BE2C (cell line): Measurements from ENCODE around the gene CERK.

ENCODE experiments used
- DNase-seq: peaks from one replicate; pipeline ENCODE4 v3.0.0-alpha.2; 2020
- H3K27me3 ChIP-seq: fragments of 250-450 bp; sonication (Bioruptor Pico); 2 replicates; pipeline ENCODE4 v1.5.1; 2020; ENCODE audit warnings: mild to moderate bottlenecking
- H3K36me3 ChIP-seq: fragments of 250-450 bp; sonication (Bioruptor Pico); 2 replicates; pipeline ENCODE4 v1.5.1; 2020; ENCODE audit warnings: mild to moderate bottlenecking
- H3K4me1 ChIP-seq: fragments of 250-450 bp; sonication (Bioruptor Pico); 2 replicates; pipeline ENCODE4 v1.5.1; 2020
- H3K4me3 ChIP-seq: 2 replicates; pipeline ENCODE4 v1.5.1; 2011; ENCODE audit warnings: low read depth, low read length
- H3K9me3 ChIP-seq: fragments of 250-450 bp; sonication (Bioruptor Pico); 2 replicates; pipeline ENCODE4 v1.5.1; 2020
- TF ChIP-seq, protein P1 (sequence below): IDR thresholded peaks from 2 replicates; pipeline ENCODE4 v1.5.1; 2012; ENCODE audit warnings: mild to moderate bottlenecking, low read depth, low read length

CERK gene

GRCh38 chr22:46762238-46763050, 24.4 kb upstream of the CERK start, which contains the start of gene TBC1D22A:
Gene TBC1D22A (plus strand): TSS chr22:46762650. CDS start chr22:46762787, 137 bp downstream.
- Histone ChIP-seq H3K27me3 (no peaks in the 10 kb centered on the region), H3K9me3 (no peaks in the 10 kb centered on the region), H3K4me3 (peak within 1 kb of the TSS; percentile 92), H3K4me1 (no peaks in the 10 kb centered on the region), H3K36me3 (no peaks in the 10 kb centered on the region)
- TF ChIP-seq, protein P1, sequence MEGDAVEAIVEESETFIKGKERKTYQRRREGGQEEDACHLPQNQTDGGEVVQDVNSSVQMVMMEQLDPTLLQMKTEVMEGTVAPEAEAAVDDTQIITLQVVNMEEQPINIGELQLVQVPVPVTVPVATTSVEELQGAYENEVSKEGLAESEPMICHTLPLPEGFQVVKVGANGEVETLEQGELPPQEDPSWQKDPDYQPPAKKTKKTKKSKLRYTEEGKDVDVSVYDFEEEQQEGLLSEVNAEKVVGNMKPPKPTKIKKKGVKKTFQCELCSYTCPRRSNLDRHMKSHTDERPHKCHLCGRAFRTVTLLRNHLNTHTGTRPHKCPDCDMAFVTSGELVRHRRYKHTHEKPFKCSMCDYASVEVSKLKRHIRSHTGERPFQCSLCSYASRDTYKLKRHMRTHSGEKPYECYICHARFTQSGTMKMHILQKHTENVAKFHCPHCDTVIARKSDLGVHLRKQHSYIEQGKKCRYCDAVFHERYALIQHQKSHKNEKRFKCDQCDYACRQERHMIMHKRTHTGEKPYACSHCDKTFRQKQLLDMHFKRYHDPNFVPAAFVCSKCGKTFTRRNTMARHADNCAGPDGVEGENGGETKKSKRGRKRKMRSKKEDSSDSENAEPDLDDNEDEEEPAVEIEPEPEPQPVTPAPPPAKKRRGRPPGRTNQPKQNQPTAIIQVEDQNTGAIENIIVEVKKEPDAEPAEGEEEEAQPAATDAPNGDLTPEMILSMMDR = 0 out of 2 replicates have a peak, but pooled peaks have one; percentile 1
- peak; percentile 96 for DNase-seq

DNA sequence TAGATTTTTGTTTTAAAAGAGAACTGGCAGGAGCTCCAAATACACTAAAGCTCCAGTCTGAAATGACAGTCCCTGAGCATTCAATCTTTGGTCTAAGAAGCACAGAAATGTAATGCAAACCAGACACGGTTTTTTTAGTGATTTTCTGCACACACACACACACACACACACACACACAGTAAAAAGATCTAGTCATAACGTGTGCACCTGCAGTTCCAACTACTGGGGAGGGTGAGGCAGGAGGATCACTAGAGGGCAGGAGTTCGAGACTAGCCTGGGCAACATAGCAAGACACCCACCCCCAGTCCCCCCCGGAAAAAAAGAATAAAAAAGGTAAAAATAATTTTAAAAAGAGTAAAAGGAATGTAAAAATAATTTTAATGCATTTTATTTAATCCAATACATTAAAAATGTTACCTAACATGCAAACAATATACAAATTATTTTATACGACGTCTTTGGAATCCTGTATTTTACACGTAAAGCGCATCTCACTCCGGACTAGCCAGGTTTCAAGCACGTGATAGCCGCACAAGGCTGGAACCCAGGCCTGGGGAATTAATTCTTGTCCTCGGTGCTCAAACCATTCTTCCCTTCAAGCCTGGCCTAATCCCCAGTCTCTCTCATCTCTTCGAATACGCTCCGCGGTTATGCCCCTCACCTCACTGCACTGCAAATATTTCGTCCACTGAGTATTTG, 23.6 kb upstream of the CERK start:
- H3K36me3 ChIP-seq = no peaks in the 10 kb centered on the region
- no peaks in the 10 kb centered on the region for H3K9me3 ChIP-seq
- no peaks in the 10 kb centered on the region for H3K4me1 ChIP-seq
- peak overlapping the region; percentile 92 for H3K4me3 ChIP-seq
- no peaks in the 10 kb centered on the region for H3K27me3 ChIP-seq
- TF ChIP-seq, protein P1 = no peak
- no peak for DNase-seq

- no peak for DNase-seq
- H3K36me3 ChIP-seq = no peaks in the 10 kb centered on the region
- TF ChIP-seq, protein P1 = no peak
- H3K4me3 ChIP-seq = peak overlapping the region; percentile 92
- no peaks in the 10 kb centered on the region for H3K9me3 ChIP-seq
- no peaks in the 10 kb centered on the region for H3K27me3 ChIP-seq
- no peaks in the 10 kb centered on the region for H3K4me1 ChIP-seq
Observed at GRCh38 chr22:46761017-46761416, 23.0 kb upstream of the CERK start.

- H3K4me1 ChIP-seq = peaks cover 6% of the 10 kb centered on the region; the same call in 1 of the 2 replicates
- TF ChIP-seq, protein P1 = peak; percentile 90
- H3K4me3 ChIP-seq = no peak overlapping the region
- no peaks in the 10 kb centered on the region for H3K27me3 ChIP-seq
- H3K36me3 ChIP-seq = no peaks in the 10 kb centered on the region
- no peak for DNase-seq
- no peaks in the 10 kb centered on the region for H3K9me3 ChIP-seq
Observed at GRCh38 chr22:46758867-46759290, 20.8 kb upstream of the CERK start.

DNA sequence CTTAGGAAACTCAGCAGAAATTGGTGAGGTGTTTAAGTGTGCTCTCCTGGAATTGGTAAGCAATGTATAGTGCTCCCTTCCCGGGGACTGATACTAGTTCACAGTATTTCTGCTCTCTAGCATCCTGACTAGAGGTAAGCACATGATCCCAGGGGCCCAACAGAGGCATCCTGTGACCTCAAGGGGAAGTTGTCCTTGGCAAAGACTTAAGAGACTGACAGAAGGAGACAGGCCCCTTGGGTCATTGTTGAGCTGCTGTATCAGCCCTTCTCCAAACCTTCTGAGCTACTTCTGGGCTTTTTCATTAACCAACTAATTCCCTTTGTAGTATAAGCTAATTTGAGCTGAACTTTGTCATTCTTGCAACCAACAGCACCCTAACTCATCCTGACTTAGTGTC, 20.1 kb upstream of the CERK start:
- no peaks in the 10 kb centered on the region for H3K36me3 ChIP-seq
- no peak overlapping the region for H3K4me3 ChIP-seq
- DNase-seq = no peak
- H3K9me3 ChIP-seq = no peaks in the 10 kb centered on the region
- no peaks in the 10 kb centered on the region for H3K27me3 ChIP-seq
- TF ChIP-seq, protein P1 = no peak
- peaks cover 6% of the 10 kb centered on the region; the same call in 1 of the 2 replicates for H3K4me1 ChIP-seq
